AG04449 (cell line): ENCODE measurements around the gene INTS3.

ENCODE experiments used
- CTCF ChIA-PET: fragments of 350-600 bp; formaldehyde crosslinking; extraction: SDS; loops from one replicate; lab custom pipeline; 2021; ENCODE audit warnings: antibody characterized with exemption; lab: Yijun Ruan, JAX
- POLR2A ChIA-PET: fragments of 400-600, 350-600 bp; formaldehyde crosslinking; extraction: SDS; loops from one replicate; lab custom pipeline; 2020; ENCODE audit warnings: antibody characterized with exemption, inconsistent platforms; lab: Yijun Ruan, JAX
- DNase-seq: peaks from one replicate; pipeline ENCODE4 v3.0.0-alpha.2; 2010; ENCODE audit warnings: low read depth, low spot score
- H3K4me3 ChIP-seq: 2 replicates; pipeline ENCODE4 v1.5.1; 2011; ENCODE audit warnings: low read depth, mild to moderate bottlenecking, control low read depth, low read length
- CTCF ChIP-seq: IDR thresholded peaks from one replicate; pipeline ENCODE4 v1.5.1; 2011; ENCODE audit warnings: mild to moderate bottlenecking, moderate library complexity, low read length, control low read depth, inconsistent platforms; ENCODE audit not compliant: insufficient read depth; ENCODE audit errors: missing control alignments

Gene INTS3

GRCh38 chr1:153727463-153728304 is at the start of gene INTS3:
TSS of gene INTS3 (plus strand) at chr1:153728050. CDS start at chr1:153728635, 585 bp downstream.
- no peak for TF ChIP-seq CTCF
- CTCF ChIA-PET = interaction anchor here (1.0 to 2.2 kb wide), 3 partner anchors 22 to 51 kb away, joined by 3 to 8 read pairs (median 4); no protein-coding TSS in a partner anchor
- POLR2A ChIA-PET = interaction anchor here (0.6 to 1.5 kb wide), 5 partner anchors 8 to 263 kb away, joined by 3 to 5 read pairs (median 3); partner anchors contain the start of genes RPS27 and S100A13

GRCh38 chr1:153678519-153679336 is 49.1 kb upstream of the INTS3 start, which contains the start of gene NPR1:
TSS of gene NPR1 (plus strand) at chr1:153678688. CDS start at chr1:153679109, 421 bp downstream.
- no peak for DNase-seq
- ChIA-PET POLR2A (no interaction called here), CTCF (interaction anchor here (0.7 to 8.9 kb wide), 27 partner anchors 10 to 312 kb away, joined by 3 to 118 read pairs (median 5); partner anchors contain the start of genes CREB3L4, JTB, RAB13 and RPS27)
- peak within 1 kb of the TSS; percentile 39 for H3K4me3 ChIP-seq
- TF ChIP-seq CTCF = no peak

More at GRCh38 chr1:153727463-153728304, at the start of gene INTS3:
- peak within 1 kb of the TSS; percentile 90 for H3K4me3 ChIP-seq
- DNase-seq = peak; percentile 99

- peak overlapping the region; percentile 34 for H3K4me3 ChIP-seq
- DNase-seq = no peak
- ChIA-PET CTCF (interaction anchor here (0.8 to 8.9 kb wide), 12 partner anchors 15 to 312 kb away, joined by 3 to 118 read pairs (median 4); partner anchors contain the start of genes JTB, RAB13 and RPS27), POLR2A (no interaction called here)
- peak; percentile 13 for TF ChIP-seq CTCF
These were observed 48.3 kb upstream of the INTS3 start for GRCh38 chr1:153679337-153680119.

- POLR2A ChIA-PET = no interaction called here
- CTCF ChIA-PET = interaction anchor here (0.9 to 8.4 kb wide), 8 partner anchors 16 to 311 kb away, joined by 3 to 71 read pairs (median 4); partner anchors contain the start of genes JTB, RAB13 and RPS27
- no peak overlapping the region for H3K4me3 ChIP-seq
These were observed 47.8 kb upstream of the INTS3 start for GRCh38 chr1:153680120-153680403.

GRCh38 chr1:153682730-153683129 is 45.1 kb upstream of the INTS3 start:
- no peak overlapping the region for H3K4me3 ChIP-seq
- no peak for TF ChIP-seq CTCF
- POLR2A ChIA-PET = no interaction called here
- no peak for DNase-seq
- CTCF ChIA-PET = interaction anchor here (4.5 kb wide), 1 partner anchor 67 kb away, joined by 20 read pairs; no protein-coding TSS in a partner anchor

More at GRCh38 chr1:153680120-153680403, 47.8 kb upstream of the INTS3 start:
- DNase-seq = no peak
- TF ChIP-seq CTCF = no peak
